Mucosa of stomach (tissue), 1 donor: ENCODE data around the gene CCDC60.

Experiments used
- H3K27me3 ChIP-seq: one replicate; pipeline ENCODE4 v1.7.0; 2013; ENCODE audit warnings: mild to moderate bottlenecking, low read length; ENCODE audit not compliant: control insufficient read depth, insufficient read depth
- H3K36me3 ChIP-seq: one replicate; pipeline ENCODE4 v1.7.0; 2013; ENCODE audit warnings: low read length; ENCODE audit not compliant: control insufficient read depth, insufficient read depth
- H3K4me1 ChIP-seq: one replicate; pipeline ENCODE4 v1.7.0; 2013; ENCODE audit warnings: mild to moderate bottlenecking, low read length; ENCODE audit not compliant: control insufficient read depth, insufficient read depth
- H3K4me3 ChIP-seq: one replicate; pipeline ENCODE4 v1.7.0; 2013; ENCODE audit warnings: low read length
- H3K9ac ChIP-seq: one replicate; pipeline ENCODE4 v1.7.0; 2013; ENCODE audit warnings: mild to moderate bottlenecking, low read length, moderate library complexity
- H3K9me3 ChIP-seq: one replicate; pipeline ENCODE4 v1.7.0; 2013; ENCODE audit warnings: mild to moderate bottlenecking, low read length, moderate library complexity; ENCODE audit not compliant: control insufficient read depth
- donor health status: Pancreatic carcinoma.

CCDC60 gene

GRCh38 chr12:119501052-119501451 is 166.5 kb downstream of the CCDC60 start:
- Histone ChIP-seq H3K4me3 (no peak overlapping the region), H3K9ac (no peak overlapping the region), H3K9me3 (no peaks in the 10 kb centered on the region), H3K4me1 (no peaks in the 10 kb centered on the region), H3K27me3 (no peaks in the 10 kb centered on the region), H3K36me3 (no peaks in the 10 kb centered on the region)

DNA sequence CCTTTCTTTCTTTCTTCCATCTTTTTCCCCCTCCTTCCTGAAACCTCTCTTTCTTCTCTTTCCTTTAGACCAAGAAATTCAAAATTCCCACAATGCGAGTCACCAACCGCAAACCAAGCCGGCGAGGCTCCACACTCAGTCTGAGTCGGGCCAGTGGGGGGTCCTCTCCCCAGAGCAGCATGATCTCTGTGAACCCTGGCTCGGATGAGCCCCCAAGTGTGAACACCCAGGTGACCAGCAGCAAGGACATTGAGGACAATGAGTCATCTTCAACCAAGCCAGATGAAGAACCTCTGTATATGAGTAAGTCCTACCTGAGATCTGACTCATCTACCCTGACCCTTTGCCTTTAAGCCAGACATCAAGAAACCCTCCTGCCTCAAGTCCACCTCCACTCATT is 170.5 kb downstream of the CCDC60 start:
- no peaks in the 10 kb centered on the region for H3K9me3 ChIP-seq
- no peaks in the 10 kb centered on the region for H3K4me1 ChIP-seq
- no peak overlapping the region for H3K9ac ChIP-seq
- H3K36me3 ChIP-seq = no peaks in the 10 kb centered on the region
- no peaks in the 10 kb centered on the region for H3K27me3 ChIP-seq
- no peak overlapping the region for H3K4me3 ChIP-seq

- H3K4me3 ChIP-seq = no peak overlapping the region
- H3K4me1 ChIP-seq = no peaks in the 10 kb centered on the region
- H3K27me3 ChIP-seq = no peaks in the 10 kb centered on the region
- H3K9ac ChIP-seq = no peak overlapping the region
- H3K9me3 ChIP-seq = no peaks in the 10 kb centered on the region
- no peaks in the 10 kb centered on the region for H3K36me3 ChIP-seq
These were observed 178.4 kb downstream of the CCDC60 start for GRCh38 chr12:119512772-119513497.

DNA sequence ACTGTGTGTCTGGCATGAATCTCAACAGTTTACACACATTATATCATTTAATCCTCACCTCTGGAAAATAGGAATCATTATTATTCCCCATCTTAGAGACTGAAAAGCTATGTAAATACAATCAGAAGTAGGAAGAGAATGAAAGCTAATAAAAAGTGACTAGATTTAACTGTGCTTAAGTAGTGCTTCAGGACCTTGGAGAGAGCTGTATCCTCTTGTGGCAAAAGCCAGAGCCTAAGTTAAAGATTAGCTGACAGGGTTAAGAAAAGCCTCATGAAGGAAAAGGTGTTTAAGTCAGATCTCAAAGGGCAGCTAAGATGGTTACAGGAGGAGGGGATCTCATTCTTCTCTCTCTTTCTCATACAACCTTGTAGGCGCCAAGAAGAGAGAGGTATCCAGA is 193.7 kb downstream of the CCDC60 start:
- Histone ChIP-seq H3K9ac (no peak overlapping the region), H3K36me3 (no peaks in the 10 kb centered on the region), H3K4me1 (no peaks in the 10 kb centered on the region), H3K9me3 (no peaks in the 10 kb centered on the region), H3K4me3 (no peak overlapping the region), H3K27me3 (no peaks in the 10 kb centered on the region)

DNA sequence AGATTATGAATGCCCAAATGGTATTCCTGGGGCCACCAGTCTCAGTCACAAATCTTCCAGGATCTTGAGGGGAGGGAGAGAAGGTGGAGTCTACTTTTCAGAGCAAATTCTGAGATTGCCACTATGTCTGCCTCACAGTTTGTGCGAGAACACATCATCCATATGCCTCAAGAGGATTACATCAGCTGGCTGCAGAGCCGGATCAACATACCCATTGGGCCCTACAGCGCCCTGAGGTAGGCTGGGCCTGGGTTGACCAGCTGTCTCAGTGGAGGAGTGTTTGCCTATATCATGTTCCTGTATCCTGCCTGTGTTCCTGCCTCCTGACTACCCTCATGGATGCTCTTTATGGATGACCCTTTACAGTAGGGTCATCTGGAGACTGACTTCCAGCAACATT is 205.9 kb downstream of the CCDC60 start:
- H3K36me3 ChIP-seq = no peaks in the 10 kb centered on the region
- H3K4me3 ChIP-seq = no peak overlapping the region
- H3K27me3 ChIP-seq = no peaks in the 10 kb centered on the region
- H3K4me1 ChIP-seq = no peaks in the 10 kb centered on the region
- no peaks in the 10 kb centered on the region for H3K9me3 ChIP-seq
- H3K9ac ChIP-seq = no peak overlapping the region

DNA sequence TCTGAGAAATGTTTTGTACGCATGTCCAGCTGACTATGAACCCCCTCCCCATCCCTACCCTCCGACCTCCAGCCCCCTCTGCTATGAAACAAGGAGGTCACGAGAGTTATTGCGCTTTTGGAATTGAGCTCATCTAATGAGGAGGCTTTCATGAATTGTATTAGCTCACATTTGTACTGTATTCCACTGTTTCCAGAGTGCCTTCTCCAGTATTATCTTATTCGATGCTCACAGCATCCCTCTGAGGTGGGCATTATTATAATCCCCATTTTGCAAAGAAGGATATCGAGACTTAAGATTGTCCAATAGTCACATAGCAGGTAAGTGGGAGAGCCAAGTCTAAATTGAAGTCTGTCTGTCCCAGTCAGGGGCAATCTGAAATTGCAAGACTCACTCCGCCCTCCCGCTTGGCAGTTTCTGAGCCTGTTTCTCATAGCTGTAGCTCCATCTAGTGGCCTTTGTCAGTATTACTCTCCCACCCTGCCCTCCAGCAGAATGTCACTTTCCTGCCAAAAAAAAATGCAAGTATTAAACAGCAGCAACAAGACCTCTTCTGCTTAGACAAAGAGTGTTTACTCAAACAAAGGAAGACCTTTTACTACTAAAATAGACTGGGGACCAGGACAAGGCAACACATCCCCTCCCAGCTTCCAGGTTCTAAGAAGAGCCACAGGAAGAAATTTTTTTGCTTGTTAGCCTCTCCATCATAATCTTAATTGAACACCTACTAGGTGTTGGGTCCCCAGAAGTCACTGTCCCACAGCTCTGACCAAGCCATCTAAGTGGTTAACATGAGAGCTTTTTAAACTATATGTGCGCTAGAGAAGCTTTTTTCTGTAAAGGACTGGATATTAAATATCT is 210.5 kb downstream of the CCDC60 start:
- Histone ChIP-seq H3K36me3 (no peaks in the 10 kb centered on the region), H3K4me1 (no peaks in the 10 kb centered on the region), H3K9me3 (no peaks in the 10 kb centered on the region), H3K4me3 (no peak overlapping the region), H3K9ac (no peak overlapping the region), H3K27me3 (no peaks in the 10 kb centered on the region)

- no peak overlapping the region for H3K4me3 ChIP-seq
- H3K27me3 ChIP-seq = no peaks in the 10 kb centered on the region
- H3K9me3 ChIP-seq = no peaks in the 10 kb centered on the region
- H3K36me3 ChIP-seq = no peaks in the 10 kb centered on the region
- no peaks in the 10 kb centered on the region for H3K4me1 ChIP-seq
- H3K9ac ChIP-seq = no peak overlapping the region
These were observed 211.8 kb downstream of the CCDC60 start for GRCh38 chr12:119546340-119546739.

DNA sequence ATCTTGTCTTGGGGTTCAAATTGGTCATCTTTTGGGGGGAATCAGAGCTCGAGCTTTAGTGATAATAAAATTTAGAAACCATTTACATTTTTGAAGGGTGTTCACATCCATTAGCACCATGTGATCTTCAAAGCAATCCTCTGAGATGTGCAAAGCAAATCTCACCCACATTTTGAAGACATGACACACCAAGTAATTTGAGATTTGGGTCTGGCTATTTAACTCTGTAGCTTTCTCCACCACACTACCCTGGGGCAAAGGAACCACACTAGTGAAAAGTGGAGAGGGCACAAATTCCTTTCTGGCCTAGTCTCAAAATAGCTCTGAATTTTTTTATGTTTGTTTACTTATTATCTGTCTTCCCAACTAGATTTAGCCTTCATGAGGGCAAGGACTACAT is 212.5 kb downstream of the CCDC60 start:
- Histone ChIP-seq H3K4me1 (no peaks in the 10 kb centered on the region), H3K9ac (no peak overlapping the region), H3K9me3 (no peaks in the 10 kb centered on the region), H3K4me3 (no peak overlapping the region), H3K27me3 (no peaks in the 10 kb centered on the region), H3K36me3 (no peaks in the 10 kb centered on the region)

- Histone ChIP-seq H3K9ac (no peak overlapping the region), H3K4me1 (no peaks in the 10 kb centered on the region), H3K27me3 (no peaks in the 10 kb centered on the region), H3K36me3 (no peaks in the 10 kb centered on the region), H3K4me3 (no peak overlapping the region), H3K9me3 (no peaks in the 10 kb centered on the region)
These were observed 222.3 kb downstream of the CCDC60 start for GRCh38 chr12:119556854-119557253.

- H3K4me3 ChIP-seq = no peak overlapping the region
- no peaks in the 10 kb centered on the region for H3K36me3 ChIP-seq
- H3K9ac ChIP-seq = no peak overlapping the region
- no peaks in the 10 kb centered on the region for H3K9me3 ChIP-seq
- no peaks in the 10 kb centered on the region for H3K4me1 ChIP-seq
- H3K27me3 ChIP-seq = no peaks in the 10 kb centered on the region
These were observed 230.9 kb downstream of the CCDC60 start for GRCh38 chr12:119565404-119565803.

- H3K4me3 ChIP-seq = no peak overlapping the region
- H3K27me3 ChIP-seq = no peaks in the 10 kb centered on the region
- H3K36me3 ChIP-seq = no peaks in the 10 kb centered on the region
- H3K4me1 ChIP-seq = no peaks in the 10 kb centered on the region
- H3K9ac ChIP-seq = no peak overlapping the region
- no peaks in the 10 kb centered on the region for H3K9me3 ChIP-seq
These were observed 236.2 kb downstream of the CCDC60 start for GRCh38 chr12:119570771-119571170.

- Histone ChIP-seq H3K9ac (no peak overlapping the region), H3K4me3 (no peak overlapping the region), H3K9me3 (no peaks in the 10 kb centered on the region), H3K4me1 (no peaks in the 10 kb centered on the region), H3K27me3 (no peaks in the 10 kb centered on the region), H3K36me3 (no peaks in the 10 kb centered on the region)
These were observed 238.6 kb downstream of the CCDC60 start for GRCh38 chr12:119573086-119573485.
